OCI-LY3 (cell line): ENCODE measurements around the gene PHACTR3.

ENCODE experiments used
- H2AFZ ChIP-seq: fragments of 200-600, 300-600 bp; shearing (Covaris generic); 2 replicates; pipeline ENCODE4 v1.6.0; 2014; ENCODE audit warnings: antibody characterized with exemption, low read depth, low read length
- H3K27ac ChIP-seq: fragments of 200-600, 300-600 bp; sonication (generic); 2 replicates; pipeline ENCODE4 v1.5.1; 2014; ENCODE audit warnings: mild to moderate bottlenecking, low read length, moderate library complexity, mixed read lengths
- H3K27me3 ChIP-seq: fragments of 200-600, 300-600 bp; sonication (generic); 2 replicates; pipeline ENCODE4 v1.6.1; 2014; ENCODE audit warnings: low read depth, low read length, mixed read lengths
- H3K36me3 ChIP-seq: fragments of 200-600, 300-600 bp; sonication (generic); replicated peaks from 2 replicates; pipeline ENCODE3; 2014; ENCODE audit warnings: low read depth, low read length, mixed read lengths
- H3K4me1 ChIP-seq: fragments of 300-600, 200-600 bp; sonication (generic); 2 replicates; pipeline ENCODE4 v1.6.1; 2014; ENCODE audit warnings: low read length, mixed read lengths
- H3K4me2 ChIP-seq: fragments of 200-600, 300-600 bp; sonication (generic); 2 replicates; pipeline ENCODE4 v1.6.1; 2014; ENCODE audit warnings: low read length, mixed read lengths
- H3K4me3 ChIP-seq: fragments of 300-600, 200-600 bp; sonication (generic); 2 replicates; pipeline ENCODE4 v1.5.1; 2014; ENCODE audit warnings: antibody characterized with exemption, mild to moderate bottlenecking, low read length, moderate library complexity
- H3K79me2 ChIP-seq: fragments of 300-600, 200-600 bp; shearing (Covaris generic); 2 replicates; pipeline ENCODE4 v1.6.1; 2014; ENCODE audit warnings: mild to moderate bottlenecking, low read length, mixed read lengths
- H3K9ac ChIP-seq: fragments of 300-600, 200-600 bp; shearing (Covaris generic); 2 replicates; pipeline ENCODE4 v1.6.0; 2014; ENCODE audit warnings: mild to moderate bottlenecking, low read length, moderate library complexity
- H3K9me3 ChIP-seq: fragments of 200-600, 300-600 bp; shearing (Covaris generic); 2 replicates; pipeline ENCODE4 v1.6.1; 2014; ENCODE audit warnings: low read length, mixed read lengths; ENCODE audit not compliant: insufficient read depth
- H4K20me1 ChIP-seq: fragments of 200-600, 300-600 bp; sonication (generic); 2 replicates; pipeline ENCODE4 v1.6.1; 2016; ENCODE audit warnings: low read length, mixed read lengths; ENCODE audit not compliant: insufficient read depth
- EZH2phosphoT487 ChIP-seq: fragments of 200-600 bp; shearing (Covaris generic); IDR thresholded peaks from 2 replicates; pipeline ENCODE4 v1.6.1; 2018; ENCODE audit warnings: antibody characterized with exemption, mixed run types, low read depth
- TF ChIP-seq, protein P1 (sequence below): fragments of 200-600, 300-600 bp; sonication (generic); IDR thresholded peaks from 2 replicates; pipeline ENCODE4 v1.5.1; 2014; ENCODE audit warnings: antibody characterized with exemption, low read length, low read depth

PHACTR3 gene

GRCh38 chr20:59682603-59683002 lies 78.3 kb downstream of the PHACTR3 start:
- H3K4me2 ChIP-seq: no peak overlapping the region
- H3K27me3 ChIP-seq: peaks cover 29% of the 10 kb centered on the region
- no peaks in the 10 kb centered on the region for H3K36me3 ChIP-seq
- H2AFZ ChIP-seq: no peak overlapping the region
- no peak overlapping the region for H3K4me3 ChIP-seq
- TF ChIP-seq EZH2phosphoT487: no peak
- TF ChIP-seq, protein P1, sequence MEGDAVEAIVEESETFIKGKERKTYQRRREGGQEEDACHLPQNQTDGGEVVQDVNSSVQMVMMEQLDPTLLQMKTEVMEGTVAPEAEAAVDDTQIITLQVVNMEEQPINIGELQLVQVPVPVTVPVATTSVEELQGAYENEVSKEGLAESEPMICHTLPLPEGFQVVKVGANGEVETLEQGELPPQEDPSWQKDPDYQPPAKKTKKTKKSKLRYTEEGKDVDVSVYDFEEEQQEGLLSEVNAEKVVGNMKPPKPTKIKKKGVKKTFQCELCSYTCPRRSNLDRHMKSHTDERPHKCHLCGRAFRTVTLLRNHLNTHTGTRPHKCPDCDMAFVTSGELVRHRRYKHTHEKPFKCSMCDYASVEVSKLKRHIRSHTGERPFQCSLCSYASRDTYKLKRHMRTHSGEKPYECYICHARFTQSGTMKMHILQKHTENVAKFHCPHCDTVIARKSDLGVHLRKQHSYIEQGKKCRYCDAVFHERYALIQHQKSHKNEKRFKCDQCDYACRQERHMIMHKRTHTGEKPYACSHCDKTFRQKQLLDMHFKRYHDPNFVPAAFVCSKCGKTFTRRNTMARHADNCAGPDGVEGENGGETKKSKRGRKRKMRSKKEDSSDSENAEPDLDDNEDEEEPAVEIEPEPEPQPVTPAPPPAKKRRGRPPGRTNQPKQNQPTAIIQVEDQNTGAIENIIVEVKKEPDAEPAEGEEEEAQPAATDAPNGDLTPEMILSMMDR: no peak
- H3K4me1 ChIP-seq: no peaks in the 10 kb centered on the region
- no peak overlapping the region for H3K9ac ChIP-seq
- H3K9me3 ChIP-seq: 0 out of 2 replicates have a peak, but pooled peaks cover 4% of the 10 kb centered on the region
- no peak overlapping the region for H3K27ac ChIP-seq
- H3K79me2 ChIP-seq: no peaks in the 10 kb centered on the region
- H4K20me1 ChIP-seq: no peaks in the 10 kb centered on the region

DNA sequence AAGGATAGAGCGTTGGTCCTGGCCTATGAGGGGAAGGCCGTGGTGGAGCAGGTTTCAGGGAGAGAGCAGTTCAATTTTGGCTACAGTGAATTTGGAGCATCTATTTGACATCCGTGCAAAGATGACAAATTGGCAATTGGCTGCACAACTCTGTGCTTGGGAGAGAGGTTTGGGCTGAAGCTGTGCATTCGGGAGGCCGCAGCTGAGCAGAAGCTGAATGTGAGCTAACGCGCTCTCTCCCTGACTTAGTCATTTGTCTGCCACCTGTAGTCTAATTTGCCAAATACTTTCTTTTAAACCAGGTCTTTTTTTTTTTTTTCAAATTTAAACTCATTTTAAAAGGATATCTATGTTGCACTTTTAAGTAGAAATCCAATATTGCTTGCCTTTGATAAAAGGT lies 78.8 kb downstream of the PHACTR3 start:
- Histone ChIP-seq H3K4me2 (no peak overlapping the region), H3K4me3 (no peak overlapping the region), H3K4me1 (no peaks in the 10 kb centered on the region), H2AFZ (no peak overlapping the region), H4K20me1 (no peaks in the 10 kb centered on the region), H3K27me3 (peaks cover 25% of the 10 kb centered on the region), H3K9me3 (0 out of 2 replicates have a peak, but pooled peaks cover 4% of the 10 kb centered on the region), H3K27ac (no peak overlapping the region), H3K79me2 (no peaks in the 10 kb centered on the region), H3K9ac (no peak overlapping the region), H3K36me3 (no peaks in the 10 kb centered on the region)
- TF ChIP-seq, protein P1: no peak
- no peak for TF ChIP-seq EZH2phosphoT487

DNA sequence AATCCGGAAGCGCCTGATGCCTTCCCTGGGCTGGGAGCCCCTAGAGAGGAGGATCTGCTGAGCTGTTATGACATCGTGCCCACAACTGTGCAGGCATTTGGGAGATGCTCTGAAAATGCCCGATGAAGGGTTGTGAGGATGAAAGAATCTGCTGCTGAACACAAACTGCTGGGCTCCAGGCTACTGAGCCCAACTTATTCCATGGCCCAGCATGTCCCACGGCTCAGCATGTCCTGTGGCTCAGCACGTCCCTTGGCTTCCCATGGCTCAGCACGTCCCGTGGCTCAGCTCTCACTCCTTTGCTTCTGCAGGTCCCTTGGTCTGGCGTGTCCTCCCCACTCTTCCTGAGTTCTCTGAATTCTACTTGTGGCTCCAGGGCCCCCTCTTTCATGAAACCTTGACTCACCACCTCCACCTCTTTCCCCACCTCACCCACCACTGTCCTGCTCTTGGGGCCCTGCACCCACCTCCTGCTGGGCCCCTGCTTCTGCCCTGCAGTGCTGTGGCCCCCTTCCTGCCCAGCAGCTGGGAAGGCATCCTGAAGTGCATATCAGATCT lies 80.4 kb downstream of the PHACTR3 start:
- H4K20me1 ChIP-seq: no peaks in the 10 kb centered on the region
- no peak for TF ChIP-seq EZH2phosphoT487
- TF ChIP-seq, protein P1: no peak
- H3K79me2 ChIP-seq: no peaks in the 10 kb centered on the region
- no peak overlapping the region for H3K4me3 ChIP-seq
- H3K27ac ChIP-seq: no peak overlapping the region
- H3K9me3 ChIP-seq: 0 out of 2 replicates have a peak, but pooled peaks cover 4% of the 10 kb centered on the region
- H3K36me3 ChIP-seq: no peaks in the 10 kb centered on the region
- no peak overlapping the region for H3K4me2 ChIP-seq
- H3K4me1 ChIP-seq: no peaks in the 10 kb centered on the region
- H3K9ac ChIP-seq: no peak overlapping the region
- peaks cover 27% of the 10 kb centered on the region; the same call in 1 of the 2 replicates for H3K27me3 ChIP-seq
- no peak overlapping the region for H2AFZ ChIP-seq

GRCh38 chr20:59686404-59687346 lies 82.3 kb downstream of the PHACTR3 start:
- Histone ChIP-seq H3K4me2 (no peak overlapping the region), H3K4me1 (no peaks in the 10 kb centered on the region), H4K20me1 (no peaks in the 10 kb centered on the region), H2AFZ (no peak overlapping the region), H3K9ac (no peak overlapping the region), H3K27me3 (peaks cover 24% of the 10 kb centered on the region), H3K9me3 (0 out of 2 replicates have a peak, but pooled peaks cover 4% of the 10 kb centered on the region), H3K36me3 (no peaks in the 10 kb centered on the region), H3K79me2 (no peaks in the 10 kb centered on the region), H3K27ac (no peak overlapping the region), H3K4me3 (no peak overlapping the region)
- TF ChIP-seq, protein P1: no peak
- no peak for TF ChIP-seq EZH2phosphoT487
